Stimulated activated CD4-positive, alpha-beta T cell treated with anti-CD3 and anti-CD28 coated beads, Interleukin-15, amount 100 ng/mL, for 1 hour (primary cell): Measurements from ENCODE around the gene IGDCC3.

Experiments
- DNase-seq, 2 donors: peaks; one replicate each; pipeline ENCODE4 v3.0.0-alpha.2; 2020; ENCODE audit warnings: low read depth in 1 of 2, low spot score in 1 of 2

The IGDCC3 gene

DNA sequence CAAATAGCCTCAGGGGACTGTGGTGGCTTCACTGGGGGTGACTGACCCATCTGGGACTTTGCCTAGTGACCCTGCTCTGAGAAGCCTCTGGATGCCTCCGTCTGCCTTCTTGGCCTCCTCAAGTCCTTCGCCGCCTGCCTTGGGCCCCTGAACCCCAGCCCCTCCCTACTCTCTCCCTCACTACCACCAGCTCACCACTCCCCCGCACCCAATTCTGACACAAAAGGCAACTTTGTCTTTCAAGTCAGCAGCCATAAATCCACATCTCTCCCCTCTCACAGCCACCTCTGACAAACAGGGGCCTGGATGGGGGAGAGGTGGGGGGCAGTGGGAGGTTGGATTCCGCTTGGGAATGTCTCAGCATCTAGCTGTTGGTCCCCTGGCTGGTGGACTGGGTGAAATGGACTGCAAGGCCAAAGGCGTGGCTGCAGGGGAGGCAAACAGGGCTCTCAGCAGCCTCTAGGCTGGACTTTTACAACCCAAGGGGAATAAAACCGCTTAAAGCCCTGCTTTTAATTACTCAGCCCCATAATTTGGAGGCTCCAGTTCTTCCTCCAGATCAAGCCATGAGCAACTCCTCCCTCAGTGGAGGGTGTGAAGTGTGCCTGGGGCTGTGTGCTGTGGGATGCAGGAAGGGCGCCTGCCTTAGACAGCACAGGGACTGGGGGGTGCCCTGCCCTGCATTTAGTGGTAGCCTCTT, 33.4 kb downstream of the IGDCC3 start:
- DNase-seq: no peak

DNA sequence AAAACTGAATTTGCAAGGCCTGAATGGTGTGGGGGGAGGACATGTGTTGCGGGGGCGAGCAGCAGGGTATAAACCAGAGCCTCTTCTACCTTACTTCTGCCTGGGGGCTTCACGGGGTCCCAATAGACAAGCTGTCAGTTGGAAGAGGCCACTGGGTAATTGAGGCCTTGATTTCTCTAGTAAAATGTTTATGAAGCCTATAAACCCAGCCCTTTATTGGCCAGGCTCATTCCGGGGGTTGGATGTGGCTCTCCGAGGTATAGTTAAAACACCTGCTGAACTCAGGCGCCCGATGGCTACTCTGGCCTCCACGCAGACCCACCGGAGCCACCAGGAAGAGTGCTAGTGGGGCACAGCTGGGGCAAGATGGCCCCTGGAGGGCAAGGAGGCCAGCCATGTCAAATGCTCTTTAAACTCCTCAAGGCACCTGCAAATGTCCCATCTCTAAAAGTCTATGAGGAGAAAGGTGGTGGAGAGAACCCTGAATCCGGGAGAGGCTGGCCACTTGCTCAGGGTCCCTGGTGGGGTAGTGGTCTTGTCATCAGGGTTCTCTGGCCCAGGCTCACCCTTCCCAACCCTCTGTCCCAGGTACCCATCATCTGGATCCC, 34.3 kb downstream of the IGDCC3 start:
- no peak for DNase-seq

DNA sequence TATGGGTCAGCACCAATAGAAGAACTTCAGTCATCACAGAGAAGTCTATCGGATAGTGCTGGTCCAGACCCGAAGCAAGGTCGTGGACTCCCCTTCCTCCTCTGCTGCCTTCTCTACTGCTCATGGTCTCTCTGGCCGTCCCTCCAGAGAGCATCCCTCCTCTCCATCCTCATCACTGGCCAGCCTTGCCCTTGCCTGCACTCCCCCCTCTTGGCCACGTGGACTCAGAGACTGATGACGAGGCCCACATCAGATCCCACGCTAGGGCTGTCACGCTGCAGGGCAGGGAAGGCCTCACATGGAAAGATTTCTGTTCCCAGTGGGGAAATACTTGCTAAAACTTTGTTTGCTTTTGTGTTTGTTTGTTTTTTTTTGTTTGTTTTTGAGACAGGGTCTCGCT, 35.3 kb downstream of the IGDCC3 start:
- no peak for DNase-seq

DNA sequence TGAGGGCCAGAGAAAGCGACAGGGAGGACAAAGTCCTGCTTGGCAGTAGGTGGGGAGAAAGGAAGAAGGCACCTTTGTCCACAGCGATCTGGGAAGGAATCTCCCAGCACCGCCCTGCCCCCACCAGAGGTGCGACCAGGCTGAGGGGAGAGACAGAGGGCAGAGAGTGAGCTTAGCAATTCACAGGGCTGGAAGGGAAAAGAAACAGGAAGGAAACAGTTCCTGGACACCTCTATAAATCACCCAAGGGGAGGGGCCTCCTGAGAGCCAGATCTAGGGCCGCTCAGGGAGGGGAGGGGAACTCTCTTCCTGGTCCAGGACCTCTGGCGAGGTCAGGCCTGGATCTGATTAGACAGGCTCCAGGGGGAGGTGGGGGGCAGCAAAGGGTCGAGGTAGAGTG, 37.9 kb downstream of the IGDCC3 start:
- DNase-seq: no peak

DNA sequence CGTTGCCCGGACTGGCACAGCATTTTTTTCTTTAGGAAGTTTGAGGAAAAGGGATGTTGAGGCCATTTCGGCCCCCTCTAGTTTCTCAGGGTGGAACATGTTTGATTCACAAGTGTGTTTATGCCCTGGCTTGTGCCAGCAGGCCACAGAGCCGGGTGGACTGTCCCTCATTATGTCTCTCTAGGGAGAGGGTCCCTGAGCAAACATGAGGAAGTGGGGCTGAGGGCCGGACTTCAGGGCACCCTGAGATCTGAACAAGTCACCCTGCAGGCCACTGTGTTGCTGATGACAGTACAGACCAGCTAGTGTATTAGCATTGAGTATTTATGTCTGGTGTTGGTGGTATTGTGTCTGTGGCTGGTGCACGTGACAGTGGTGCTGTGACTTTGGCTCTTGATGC, 38.4 kb downstream of the IGDCC3 start:
- DNase-seq: no peak

DNA sequence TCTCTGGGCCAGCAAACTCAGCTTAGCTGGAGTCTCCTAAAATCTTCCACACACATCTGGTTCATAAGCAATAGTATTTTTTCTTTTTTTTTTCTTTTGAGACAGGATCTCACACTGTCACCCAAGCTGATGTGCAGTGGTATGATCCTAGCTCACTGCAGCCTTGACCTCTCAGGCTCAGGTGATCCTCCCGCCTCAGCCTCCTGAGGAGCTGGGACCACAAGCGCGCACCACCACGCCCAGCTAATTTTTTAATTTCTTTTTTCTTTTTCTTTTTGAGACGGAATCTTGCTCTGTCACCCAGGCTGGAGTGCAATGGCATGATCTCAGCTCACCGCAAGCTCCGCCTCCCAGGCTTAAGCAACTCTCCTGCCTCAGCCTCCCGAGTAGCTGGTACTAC, 39.0 kb downstream of the IGDCC3 start:
- no peak for DNase-seq

DNA sequence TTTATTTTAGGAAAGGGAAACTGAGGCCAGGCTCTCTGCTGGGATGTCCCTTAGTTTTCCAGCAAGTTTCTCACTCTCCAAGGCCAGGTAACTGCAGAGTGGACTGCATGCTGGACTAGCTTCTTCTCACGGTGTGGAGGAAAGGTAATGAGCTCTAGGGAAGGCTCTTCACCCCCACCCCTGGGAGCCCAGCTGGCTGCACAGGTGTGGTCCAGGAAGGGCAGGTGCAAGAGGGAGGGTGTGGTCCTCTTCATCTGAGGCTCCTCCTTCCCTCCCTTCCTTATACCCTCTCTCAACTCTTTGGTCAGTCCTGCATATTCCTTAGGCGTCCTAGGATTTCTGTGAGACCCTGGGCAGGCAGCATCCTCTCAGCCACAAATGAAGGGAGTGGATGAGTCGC, 39.4 kb downstream of the IGDCC3 start:
- DNase-seq: no peak

DNA sequence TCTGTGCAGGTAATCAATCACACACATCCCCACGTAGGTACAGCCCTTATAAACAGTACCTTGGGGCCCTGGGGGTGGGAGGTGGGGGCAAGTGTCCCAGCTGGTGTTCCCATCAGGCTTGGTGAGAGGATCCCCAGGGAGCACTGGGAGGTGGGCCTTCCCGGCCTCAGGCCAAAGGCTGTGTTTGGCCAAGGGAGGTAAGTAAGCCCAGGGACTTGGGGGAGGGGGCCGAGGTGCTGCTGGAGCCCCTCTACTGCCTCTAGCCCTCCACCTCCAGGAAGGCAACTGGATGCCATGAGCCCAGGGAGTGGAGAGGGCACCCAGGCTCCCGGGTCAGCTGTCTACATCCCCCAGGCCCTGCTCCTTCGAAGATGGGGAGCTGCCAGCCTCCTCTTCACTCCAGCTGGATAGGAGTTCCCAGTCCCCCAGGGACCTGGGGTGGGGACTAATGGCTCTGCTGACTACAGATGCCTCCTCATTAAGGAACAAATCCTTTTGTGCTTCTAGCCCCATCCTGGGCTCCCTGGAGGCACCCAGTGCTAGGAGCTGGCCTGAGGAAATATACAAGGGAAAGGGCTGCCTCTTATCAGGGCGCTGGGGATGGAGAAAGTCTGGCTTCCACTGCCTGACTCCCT, 40.2 kb downstream of the IGDCC3 start:
- no peak for DNase-seq

DNA sequence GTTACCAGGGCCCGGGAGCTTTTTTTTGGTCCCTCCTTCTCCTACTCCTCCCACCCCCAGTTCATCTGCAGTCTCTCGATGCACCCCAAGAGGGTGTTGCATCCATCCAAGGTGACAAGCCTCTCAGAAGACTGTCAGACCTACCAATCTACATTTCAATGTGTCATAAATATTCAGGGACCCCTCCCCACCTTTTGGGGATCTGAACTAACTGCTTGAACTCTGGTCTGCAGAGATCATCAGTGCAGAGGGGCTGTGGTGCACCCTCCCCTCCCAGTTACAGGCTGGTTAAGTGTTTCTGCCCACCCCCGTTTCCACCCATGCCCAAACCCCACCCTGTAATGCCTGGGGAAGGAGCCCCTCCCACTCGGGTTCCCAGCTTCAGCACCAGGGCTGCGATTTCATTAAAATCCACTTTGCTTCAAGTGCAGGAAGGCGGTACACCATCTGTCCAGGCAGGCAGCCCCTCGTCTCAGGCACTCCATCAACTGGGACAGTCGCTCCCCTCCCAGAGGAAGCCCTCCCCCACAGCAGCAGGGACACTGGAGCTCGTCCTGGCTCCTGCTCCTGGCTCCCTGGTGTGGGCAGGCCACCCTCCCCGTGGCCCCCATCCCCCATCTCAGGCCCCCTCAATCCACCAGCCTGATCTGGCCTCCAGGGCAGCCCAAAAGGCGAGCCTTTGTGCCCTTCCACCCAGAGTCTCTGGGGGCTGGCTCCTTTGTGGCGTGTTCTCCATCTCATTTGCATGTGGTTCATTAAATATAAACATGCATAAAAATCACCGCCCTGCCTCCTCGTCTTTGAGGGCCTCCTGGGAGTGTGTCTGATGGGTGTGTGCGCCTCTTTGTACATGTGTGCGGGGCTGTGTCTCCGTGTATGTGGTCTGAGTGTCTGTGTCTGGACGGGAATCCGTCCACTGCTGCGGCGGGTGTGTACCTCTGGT, 41.0 kb downstream of the IGDCC3 start:
- DNase-seq: no peak

DNA sequence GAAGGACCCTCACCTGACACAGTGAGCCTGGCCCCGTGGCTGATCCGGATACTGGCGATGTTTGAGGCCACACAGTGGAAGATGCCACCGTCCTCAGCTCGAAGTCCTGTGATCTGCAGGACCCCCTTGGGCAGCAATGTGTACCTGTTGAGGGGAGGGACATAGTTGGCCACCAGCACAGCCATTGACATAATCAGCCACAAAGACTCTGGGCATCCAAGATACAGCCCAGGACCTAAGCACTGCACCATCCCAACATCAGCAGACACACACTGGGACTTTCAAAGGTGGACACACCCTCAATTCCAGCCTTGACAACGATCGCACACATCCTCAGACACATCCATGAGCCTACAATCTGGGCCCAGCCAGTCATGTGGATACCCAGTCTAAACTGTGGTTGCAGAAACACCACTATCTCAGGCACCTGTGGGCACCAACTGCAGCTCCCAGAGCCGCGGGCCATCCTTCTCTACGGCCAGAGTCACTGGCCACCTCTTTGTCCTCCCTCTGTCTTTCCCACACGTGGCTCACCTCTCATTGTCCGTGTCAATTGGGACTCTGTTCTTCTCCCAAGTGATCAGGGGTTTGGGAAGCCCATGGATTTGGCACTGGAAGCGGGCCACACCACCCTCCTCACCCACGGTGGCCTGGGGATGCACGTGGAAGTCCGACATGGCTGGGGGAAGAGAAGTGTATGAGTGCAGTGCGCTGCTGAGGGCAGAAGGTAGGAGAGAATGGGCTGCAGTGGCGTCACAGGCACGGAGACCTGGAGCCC, 42.3 kb downstream of the IGDCC3 start:
- no peak for DNase-seq

DNA sequence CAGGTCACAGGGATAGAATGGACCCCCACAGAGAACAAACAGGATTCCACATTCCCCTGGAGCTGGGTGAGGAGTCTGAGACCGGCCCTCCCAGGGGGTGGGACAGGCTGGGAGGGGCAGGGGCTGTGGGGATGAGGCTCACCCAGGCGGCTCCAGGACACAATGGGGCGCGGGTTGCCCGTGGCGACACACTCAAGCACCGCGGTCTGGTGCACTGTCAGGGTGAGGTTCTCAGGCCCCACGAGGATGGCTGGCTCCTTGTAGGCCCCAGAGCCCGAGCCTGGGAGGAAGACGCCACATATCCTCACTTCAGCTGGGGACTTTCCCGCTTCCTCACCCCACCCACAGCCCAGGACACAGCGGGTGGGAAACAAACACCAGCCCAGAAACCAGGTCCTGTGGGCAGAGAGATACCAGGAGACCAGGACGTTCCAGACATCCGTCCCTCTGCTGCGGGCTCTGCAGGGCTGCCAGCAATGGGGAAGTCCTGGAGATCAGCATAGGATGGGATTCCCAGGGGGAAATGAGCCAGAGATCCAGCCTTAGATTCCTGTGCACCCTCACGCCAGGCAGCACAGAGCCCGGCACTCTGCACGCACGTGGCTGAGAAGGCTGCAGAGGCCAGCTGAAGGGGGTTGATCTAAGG, 43.1 kb downstream of the IGDCC3 start:
- no peak for DNase-seq

DNA sequence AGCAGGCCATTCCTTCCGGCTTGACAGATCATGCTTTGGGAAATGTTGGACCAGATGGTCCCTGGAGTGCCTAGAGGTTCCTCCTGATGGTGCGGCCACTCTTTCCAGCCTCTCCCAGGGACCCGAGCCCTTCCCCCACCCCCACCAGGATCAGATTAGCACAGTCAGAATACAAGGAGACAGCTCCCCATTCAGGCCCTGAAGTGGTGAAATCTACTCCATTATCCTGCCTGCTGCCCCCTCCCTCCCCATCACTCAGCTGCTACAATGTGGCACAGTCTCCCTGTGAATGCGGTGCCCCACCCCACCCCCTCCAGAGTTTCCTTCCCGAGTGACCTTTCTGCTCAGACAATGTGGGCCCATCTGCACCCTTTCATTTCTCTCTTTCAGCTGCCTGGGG, 43.9 kb downstream of the IGDCC3 start:
- no peak for DNase-seq

DNA sequence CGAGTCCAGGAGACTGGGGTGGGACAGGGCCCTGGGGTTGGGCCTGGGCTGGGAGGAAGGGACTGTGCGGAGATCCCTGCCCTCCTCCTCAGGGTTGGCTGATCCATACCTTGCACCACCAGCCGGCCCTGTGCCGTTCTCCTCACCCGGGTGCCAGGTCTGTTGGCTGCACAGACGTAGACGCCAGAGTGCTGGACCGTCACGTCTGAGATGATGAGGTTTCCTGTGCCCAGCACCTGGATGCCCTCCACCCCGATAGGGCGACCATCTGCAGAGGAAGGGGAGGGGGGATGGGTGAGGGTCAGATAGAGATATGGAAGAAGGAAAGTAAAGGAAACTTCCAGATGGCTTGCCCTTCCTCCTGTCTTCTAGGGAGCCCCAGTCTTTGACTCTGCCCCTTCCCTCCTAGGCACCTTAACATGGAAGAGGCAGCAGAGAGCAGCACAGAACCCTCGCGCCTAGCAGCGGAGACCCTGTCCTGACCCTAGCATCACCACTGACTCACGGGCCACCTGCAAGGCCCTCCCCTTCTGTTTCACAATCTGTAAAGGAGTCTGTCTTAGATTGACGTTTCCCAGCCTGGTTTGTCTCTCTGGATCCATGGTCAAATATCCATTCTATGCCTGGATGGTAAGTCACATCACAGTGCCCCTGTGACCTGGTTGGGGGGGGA, 44.5 kb downstream of the IGDCC3 start:
- DNase-seq: no peak

DNA sequence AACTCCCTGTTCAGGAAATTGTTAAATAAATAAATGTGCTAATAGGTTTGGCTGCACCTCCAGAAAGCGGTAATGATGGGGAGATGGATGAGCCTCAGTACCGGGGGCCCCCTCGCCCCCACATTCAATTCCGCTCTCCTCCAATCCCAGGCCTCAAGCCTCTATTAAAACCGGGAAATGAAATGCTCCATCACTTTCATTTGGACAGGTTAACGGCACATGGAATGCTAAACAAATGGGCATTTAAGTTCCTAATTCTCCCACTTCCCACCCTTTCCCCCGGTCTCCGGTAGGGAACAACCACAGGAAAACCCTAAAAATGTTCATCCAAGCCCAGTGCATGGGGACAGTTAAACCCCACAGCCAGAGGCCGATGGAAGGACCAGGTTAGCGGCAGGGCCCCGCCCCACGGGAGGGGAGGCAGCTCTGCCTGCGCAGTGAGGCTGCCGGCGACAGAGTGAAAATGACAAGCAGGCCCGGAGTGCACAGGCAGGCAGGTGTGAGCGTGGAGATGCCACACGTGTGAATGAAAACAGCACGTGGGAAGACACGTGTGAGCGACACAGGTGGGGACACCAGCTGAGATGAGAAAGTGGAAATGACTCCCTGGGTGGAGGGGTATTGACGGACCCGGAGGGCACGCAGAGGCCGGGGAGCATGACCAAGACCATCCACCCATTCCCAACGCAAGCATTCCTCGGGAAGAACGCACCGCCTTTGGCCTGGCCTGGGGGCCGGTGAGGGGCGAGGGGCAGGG, 45.2 kb downstream of the IGDCC3 start:
- no peak for DNase-seq

DNA sequence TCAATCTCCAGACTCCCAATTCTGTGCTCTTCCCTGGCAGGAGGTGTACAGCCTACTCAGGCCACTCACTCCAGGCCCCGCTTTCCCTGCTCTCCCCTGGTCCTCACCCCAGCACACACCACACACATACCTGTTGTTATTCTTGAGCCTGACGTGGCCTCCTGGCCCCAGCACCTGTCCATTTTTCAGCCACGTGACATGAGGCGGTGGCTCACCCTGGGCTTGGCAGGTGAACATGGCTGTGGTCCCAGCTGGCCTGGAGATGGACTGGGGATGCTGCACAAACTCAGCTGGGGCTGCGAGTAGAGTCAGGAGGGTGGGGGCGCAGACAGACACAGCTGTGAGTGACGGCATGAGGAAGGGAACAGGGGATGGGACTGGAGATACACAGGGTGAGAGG, 46.0 kb downstream of the IGDCC3 start:
- DNase-seq: no peak

DNA sequence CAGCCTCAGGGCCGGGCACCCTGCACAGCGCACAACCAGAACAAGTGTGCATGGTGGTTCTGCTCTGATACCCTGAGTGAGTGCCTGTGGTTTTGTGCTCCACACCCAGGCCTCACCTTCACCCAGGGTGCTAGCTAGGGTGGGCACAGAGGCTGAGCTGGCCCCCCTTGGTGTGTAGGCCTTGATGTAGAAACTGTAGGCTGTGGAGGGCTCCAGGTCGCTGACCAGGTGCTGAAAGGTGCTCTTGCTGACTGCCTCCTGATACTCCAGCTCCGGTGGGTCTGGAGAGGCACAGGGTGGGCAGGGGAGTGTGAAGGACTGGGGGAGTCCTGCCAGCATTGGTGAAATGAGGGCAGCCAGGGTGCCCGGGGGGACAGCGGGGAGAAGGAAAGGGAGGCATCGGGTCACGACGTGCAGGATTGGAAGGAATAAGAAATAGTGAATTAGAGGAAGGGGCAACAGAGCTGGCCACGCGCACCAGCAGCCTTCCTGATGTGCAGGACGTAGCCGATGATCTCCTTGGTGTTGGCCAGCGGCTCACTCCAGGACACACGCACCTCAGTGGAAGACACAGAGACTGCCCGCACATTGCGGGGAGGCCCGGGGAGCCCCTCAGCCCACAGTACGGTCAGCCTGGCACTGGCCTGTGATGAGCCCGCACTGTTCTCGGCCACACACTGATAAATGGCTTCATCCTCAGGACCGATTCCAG, 46.7 kb downstream of the IGDCC3 start:
- DNase-seq: no peak

DNA sequence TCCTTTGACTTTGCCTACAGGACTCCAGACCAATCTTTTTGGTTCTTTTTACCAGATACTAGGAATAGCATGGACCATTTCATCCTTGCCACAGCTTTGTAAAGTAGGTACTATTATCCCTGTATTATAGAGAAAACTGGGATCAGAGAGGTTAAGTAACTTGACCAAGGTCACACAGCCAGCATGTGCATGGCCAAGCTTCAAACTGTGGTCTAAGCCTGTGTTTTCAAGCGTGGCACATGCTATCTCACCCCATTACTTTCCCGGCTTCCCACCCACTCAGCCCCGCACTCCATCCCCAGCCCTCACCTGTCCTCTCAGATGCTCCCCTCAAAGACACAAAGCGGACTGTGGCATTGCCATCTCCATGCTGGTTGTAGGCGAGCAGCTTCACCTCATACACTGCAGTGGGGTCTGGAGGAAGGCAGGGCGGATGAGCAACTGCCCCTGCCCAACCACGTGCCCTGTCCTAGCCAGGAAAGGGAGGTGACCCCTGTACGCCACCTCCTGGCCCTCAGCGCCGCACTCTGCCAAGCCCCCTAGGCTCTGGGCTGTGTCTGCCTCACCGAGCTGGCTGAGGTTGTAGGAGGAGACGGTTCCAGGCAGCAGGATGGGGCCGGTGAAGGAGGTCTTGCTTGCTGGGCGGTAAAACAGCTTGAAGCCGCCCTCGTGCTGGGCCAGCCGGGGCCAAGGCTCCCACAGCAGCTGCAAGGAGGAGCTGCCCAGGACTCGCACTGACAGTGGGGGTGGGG, 47.6 kb downstream of the IGDCC3 start:
- DNase-seq: no peak
